GM21515 (cell line): ENCODE measurements around the gene QRFP.
"Not testable (repeated sequence)": the region's sequence is repeated elsewhere in the genome, so short reads cannot be mapped to it uniquely, and the experiment has no call there.

Source experiments
- ATAC-seq: cut with Tn5 transposase; IDR thresholded peaks from one replicate; pipeline ENCODE4 v1.9.1; 2021; ENCODE audit not compliant: unreplicated experiment

The QRFP gene

DNA sequence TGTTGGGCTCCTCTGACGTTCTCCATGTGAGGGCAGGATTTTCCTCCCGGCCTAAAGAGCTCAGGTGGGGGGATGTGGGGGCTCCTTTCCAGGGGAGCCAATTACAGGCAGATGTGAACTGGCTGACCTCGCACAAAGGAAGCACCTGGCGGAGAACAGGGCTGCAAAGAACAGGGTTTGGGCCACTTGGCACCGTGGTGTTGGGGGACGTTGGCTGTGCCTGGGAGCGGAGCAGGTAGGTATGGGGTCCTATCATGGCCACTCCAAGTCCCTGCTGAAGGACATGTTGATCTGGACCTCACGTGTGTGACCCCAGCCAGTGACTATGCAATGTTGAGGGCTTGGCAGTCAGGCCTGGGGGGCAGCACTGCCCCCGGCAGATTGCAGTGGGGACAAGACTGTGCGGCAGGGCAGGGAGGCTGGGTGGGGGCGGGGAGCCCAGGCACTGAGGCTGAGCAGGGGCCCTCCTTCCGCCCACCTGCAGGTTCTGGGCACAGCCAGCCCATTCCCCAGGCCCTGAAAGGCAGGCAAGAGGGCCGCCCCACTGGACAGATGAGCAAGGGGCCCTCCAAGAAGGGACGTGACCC lies 23.0 kb upstream of the QRFP start:
- ATAC-seq, result no peak

- no peak for ATAC-seq
Observed at GRCh38 chr9:130918826-130919558, 22.4 kb upstream of the QRFP start.

DNA sequence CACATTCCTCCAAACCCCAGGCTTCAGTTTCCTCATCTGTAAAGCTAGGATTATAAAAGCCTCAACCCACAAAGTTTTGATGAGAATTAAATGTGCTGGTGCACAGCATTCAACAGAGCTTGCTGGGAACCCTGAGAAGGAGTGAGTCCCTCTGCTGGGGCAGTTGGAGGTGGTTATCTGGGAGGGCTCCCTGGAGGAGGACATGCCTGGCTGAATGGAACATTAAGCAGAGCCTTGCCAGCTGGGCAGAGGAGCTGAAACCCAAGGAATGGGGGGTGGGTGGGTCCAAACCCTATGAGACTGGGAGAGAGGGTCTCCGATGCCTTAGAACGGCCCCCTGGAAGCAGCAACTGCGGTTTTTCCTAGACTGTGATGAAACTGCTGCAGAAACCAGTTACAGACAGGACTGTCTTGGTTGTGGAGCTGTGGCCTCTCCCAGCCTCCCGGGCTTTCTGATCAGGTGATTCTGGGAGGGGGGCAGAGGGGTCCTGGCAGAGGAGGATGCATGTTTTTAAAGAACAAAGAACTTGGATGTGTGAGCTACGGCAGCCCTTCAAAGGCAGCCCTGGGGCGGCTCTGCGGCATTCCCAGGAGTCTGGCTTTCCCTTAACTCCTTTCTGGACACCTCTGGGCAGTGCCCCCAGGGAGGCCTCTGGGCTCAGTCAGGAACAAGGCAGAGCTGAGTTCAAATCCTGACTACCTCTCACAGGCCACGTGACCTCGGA lies 21.7 kb upstream of the QRFP start:
- ATAC-seq, result no peak

- ATAC-seq, result no peak
Observed at GRCh38 chr9:130917168-130917960, 20.8 kb upstream of the QRFP start.

DNA sequence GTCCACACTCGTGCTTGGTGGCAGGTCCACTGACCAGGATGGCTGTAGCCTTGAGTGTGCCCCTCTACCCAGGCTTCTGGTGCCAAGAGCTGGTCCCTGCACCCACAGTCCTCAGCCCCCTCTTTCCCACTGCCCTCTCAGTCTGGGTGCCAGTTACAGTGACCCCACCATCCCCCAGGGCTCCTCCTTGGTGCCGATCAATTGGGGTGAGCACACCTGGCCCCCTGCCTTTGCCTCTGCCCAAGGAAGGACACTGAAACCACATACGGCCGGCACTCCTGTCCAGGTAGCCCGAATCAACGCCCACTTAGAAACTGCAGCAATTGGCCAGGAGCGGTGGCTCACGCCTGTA lies 18.5 kb upstream of the QRFP start:
- ATAC-seq, result no peak

GRCh38 chr9:130914417-130915095 lies 17.9 kb upstream of the QRFP start:
- ATAC-seq, result no peak

DNA sequence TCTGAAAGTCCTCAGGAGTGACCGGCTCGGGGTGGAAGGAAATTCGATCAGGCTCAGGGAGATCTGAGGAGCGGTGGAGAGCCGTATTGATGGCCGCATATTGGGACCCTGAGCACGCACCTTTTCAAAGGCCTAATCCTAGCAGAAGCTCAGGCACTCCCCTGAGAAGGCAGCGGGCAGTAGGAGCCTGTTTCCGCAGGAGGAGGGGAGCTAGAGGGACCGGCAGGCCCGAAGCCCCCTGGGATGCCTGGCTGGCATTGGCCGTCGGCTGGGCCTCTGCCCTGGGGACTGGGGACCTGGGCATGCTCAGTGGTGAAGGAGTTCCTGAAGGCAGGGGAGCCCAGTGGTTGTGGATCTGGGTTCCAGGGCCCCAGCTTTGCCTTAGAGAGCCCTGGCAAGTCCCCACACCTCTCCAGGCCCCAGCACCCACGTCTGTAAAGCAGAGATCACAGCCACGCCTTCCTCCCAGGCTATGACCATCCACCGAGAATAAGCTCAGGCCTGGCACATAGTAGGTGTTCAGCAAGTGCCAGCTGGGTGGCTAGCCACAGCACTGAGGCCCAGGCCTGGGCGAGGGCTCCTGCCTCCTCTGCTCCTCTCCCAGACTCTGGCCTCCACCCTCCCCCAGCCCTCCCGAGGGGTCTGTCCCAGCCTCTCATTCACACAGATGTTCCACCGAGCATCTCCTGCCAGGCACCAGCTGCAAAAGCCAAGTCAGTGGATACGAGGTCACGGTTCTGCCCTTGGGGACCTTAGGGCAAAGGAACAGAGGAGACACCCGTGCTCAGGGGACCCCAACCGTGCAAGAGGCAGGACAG lies 17.2 kb upstream of the QRFP start:
- ATAC-seq, result no peak

DNA sequence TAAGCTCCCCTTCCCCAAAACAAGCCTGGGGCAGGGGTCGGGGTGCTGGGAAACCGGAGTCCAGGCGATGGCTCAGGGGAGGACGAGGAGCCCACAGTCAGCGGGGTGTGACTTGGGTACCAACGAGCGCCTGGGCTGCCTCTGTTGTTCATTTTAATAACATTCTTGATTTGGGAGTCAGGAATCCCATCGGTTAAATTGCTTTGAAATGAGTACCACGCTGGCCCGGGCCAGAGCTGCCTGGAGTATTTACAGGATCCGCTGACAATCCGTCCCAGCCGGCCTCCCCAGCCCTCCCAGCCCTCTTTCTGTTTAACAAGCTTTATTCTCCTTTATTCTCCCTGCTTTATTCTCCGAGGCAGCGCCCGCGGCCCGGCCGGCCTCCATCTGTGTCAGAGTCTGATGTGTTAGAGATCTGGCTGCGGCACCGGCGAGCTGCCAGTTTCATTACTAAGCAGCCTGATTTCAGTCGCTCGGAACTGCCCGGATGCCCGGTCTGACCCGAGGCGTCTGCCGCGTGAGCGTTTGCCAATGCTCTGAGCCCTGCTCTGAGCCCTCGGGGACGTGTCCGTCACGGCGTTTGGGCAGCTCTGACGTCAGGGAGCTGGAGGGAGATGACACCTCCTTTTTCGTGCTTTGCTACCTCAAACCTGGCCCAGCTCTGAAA lies 16.5 kb upstream of the QRFP start:
- no peak for ATAC-seq

DNA sequence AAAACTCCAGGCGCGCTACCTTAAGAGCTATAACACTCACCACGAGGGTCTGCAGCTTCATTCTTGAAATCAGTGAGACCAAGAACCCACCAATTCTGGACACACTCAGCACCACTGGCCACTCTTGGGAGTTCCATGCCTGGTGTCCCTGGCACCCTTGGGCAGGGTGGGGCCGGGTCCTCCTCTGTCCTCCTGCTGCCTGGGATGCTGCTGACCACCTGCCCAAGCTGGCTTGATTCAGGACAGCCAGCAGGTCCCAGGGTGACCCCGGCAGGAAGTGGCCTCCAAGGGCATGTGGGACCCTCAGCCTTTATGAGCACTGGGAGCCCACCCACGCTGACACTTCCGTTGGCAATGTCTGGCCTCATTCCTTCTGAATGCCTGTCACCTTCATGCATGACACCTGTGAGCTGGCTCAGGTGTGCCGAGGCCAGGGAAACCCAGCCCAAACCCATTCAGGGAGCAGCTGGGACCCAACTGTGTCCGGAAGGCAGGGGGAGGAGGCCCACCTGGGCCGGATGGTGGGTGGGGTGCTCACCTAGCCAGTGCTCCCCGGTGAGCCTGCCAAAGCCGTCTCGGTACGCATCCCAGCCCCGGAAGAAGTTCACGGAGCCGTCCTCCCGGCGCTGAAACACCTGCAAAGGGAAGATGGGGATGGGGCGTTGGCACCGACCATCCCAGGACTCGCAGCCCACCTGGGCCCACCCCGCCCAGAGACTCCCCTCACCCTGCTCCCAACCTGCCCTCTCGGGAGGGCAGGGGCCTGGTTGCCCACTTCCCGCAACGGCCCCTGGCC lies 14.8 kb upstream of the QRFP start:
- no peak for ATAC-seq

DNA sequence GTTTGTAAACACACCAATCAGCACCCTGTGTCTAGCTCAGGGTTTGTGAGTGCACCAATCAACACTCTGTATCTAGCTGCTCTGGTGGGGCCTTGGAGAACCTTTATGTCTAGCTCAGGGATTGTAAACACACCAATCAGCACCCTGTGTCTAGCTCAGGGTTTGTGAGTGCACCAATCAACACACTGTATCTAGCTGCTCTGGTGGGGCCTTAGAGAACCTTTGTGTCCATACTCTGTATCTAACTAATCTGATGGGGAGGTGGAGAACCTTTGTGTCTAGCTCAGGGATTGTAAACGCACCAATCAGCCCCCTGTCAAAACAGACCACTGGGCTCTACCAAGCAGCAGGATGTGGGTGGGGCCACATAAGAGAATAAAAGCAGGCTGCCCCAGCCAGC lies 14.1 kb upstream of the QRFP start:
- ATAC-seq, result not testable (repeated sequence)

- not testable (repeated sequence) for ATAC-seq
Observed at GRCh38 chr9:130910041-130910440, 13.4 kb upstream of the QRFP start.

- ATAC-seq, result no peak
Observed at GRCh38 chr9:130908878-130909355, 12.3 kb upstream of the QRFP start.

- no peak for ATAC-seq
Observed at GRCh38 chr9:130908146-130908877, 11.7 kb upstream of the QRFP start.

- no peak for ATAC-seq
Observed at GRCh38 chr9:130906735-130907416, 10.3 kb upstream of the QRFP start.

GRCh38 chr9:130905902-130906734 lies 9.5 kb upstream of the QRFP start:
- no peak for ATAC-seq

DNA sequence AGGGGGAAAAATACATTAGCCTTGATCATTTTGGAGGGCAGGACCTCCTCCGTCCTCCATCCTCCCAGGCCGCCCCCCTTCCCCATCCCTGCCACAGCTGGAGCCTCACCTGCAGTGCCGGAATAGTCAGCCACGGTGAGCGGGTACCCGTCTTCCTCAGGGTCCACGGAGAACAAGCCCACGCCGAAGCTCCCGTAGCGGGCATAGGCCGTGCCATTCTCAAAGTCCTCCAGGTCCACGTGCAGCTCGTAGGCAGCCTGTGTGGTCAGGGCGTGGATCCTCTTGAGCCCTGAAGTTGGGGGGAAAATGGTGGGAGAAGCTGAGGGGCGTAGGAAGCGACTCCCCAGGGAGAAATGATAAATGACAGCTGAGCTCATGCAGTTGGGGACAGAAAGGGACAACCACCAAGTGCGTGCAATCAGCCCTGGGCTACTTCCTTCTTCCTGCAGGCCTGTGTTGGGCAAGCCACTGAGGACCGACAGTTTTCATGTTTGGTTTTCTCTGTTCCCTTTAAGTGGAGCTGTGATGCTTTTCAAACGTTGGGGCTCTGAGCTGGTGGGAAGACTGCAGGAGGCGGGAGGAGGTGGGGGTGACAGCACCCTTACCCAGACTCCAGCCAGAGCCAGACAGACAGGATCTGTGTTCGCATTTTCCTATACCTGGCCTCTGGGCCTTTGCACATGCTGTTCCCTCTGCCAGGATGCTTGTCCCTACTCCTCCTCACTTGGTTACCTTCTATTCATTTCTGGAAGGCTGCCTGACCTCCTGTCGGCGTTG lies 8.7 kb upstream of the QRFP start:
- no peak for ATAC-seq
